ENCODE data around the gene KCNE1.

Gene KCNE1

GRCh38 chr21:34540206-34540605 is 28.2 kb upstream of the KCNE1 start:
- no peaks in the 10 kb centered on the region for H3K27me3 Mint-ChIP-seq (ENCODE audit: low read depth)
- H3K4me1 Mint-ChIP-seq, result peaks cover 5% of the 10 kb centered on the region
- H3K4me3 Mint-ChIP-seq, result no peak overlapping the region
- no peak for TF ChIP-seq CTCF (IDR thresholded peaks at IDR 0.05; ENCODE audit: unreplicated experiment in 3 of 3)
- H3K27ac Mint-ChIP-seq, result peak overlapping the region in 2 of 3 experiments; percentile 26 to 49
- H3K9me3 Mint-ChIP-seq, result peaks cover 8% of the 10 kb centered on the region
- no peaks in the 10 kb centered on the region for H3K36me3 Mint-ChIP-seq (ENCODE audit: low read depth)

- Mint-ChIP-seq H3K36me3 (ENCODE audit: low read depth) (no peaks in the 10 kb centered on the region), H3K4me3 (no peak overlapping the region), H3K27me3 (ENCODE audit: low read depth) (no peaks in the 10 kb centered on the region), H3K9me3 (peaks cover 4% of the 10 kb centered on the region), H3K27ac (peak overlapping the region; percentile 38 to 91 (median 86)), H3K4me1 (no peaks in the 10 kb centered on the region)
- no peak for TF ChIP-seq CTCF (IDR thresholded peaks at IDR 0.05; ENCODE audit: unreplicated experiment in 3 of 3)
These were observed 25.8 kb upstream of the KCNE1 start for GRCh38 chr21:34537838-34538237.

GRCh38 chr21:34536820-34537219 is 24.8 kb upstream of the KCNE1 start:
- Mint-ChIP-seq H3K27me3 (ENCODE audit: low read depth) (no peaks in the 10 kb centered on the region), H3K27ac (peak overlapping the region in 2 of 3 experiments; percentile 42 to 68), H3K4me3 (no peak overlapping the region), H3K36me3 (ENCODE audit: low read depth) (no peaks in the 10 kb centered on the region), H3K9me3 (no peaks in the 10 kb centered on the region), H3K4me1 (no peaks in the 10 kb centered on the region)
- no peak for TF ChIP-seq CTCF (IDR thresholded peaks at IDR 0.05; ENCODE audit: unreplicated experiment in 3 of 3)

GRCh38 chr21:34536311-34536710 is 24.3 kb upstream of the KCNE1 start:
- H3K27ac Mint-ChIP-seq, result peak overlapping the region in 2 of 3 experiments; percentile 22 to 73
- no peaks in the 10 kb centered on the region for H3K4me1 Mint-ChIP-seq
- H3K9me3 Mint-ChIP-seq, result no peaks in the 10 kb centered on the region
- H3K27me3 Mint-ChIP-seq (ENCODE audit: low read depth), result no peaks in the 10 kb centered on the region
- H3K4me3 Mint-ChIP-seq, result no peak overlapping the region
- H3K36me3 Mint-ChIP-seq (ENCODE audit: low read depth), result no peaks in the 10 kb centered on the region
- TF ChIP-seq CTCF (IDR thresholded peaks at IDR 0.05; ENCODE audit: unreplicated experiment in 3 of 3), result no peak

GRCh38 chr21:34535886-34536285 is 23.9 kb upstream of the KCNE1 start:
- Mint-ChIP-seq H3K4me3 (no peak overlapping the region), H3K9me3 (no peaks in the 10 kb centered on the region), H3K27ac (peak overlapping the region in 2 of 3 experiments; percentile 14 to 73), H3K4me1 (no peaks in the 10 kb centered on the region), H3K27me3 (ENCODE audit: low read depth) (no peaks in the 10 kb centered on the region), H3K36me3 (ENCODE audit: low read depth) (no peaks in the 10 kb centered on the region)
- no peak for TF ChIP-seq CTCF (IDR thresholded peaks at IDR 0.05; ENCODE audit: unreplicated experiment in 3 of 3)

GRCh38 chr21:34534522-34534921 is 22.5 kb upstream of the KCNE1 start:
- Mint-ChIP-seq H3K27me3 (ENCODE audit: low read depth) (no peaks in the 10 kb centered on the region), H3K4me3 (no peak overlapping the region), H3K4me1 (no peaks in the 10 kb centered on the region), H3K27ac (no peak overlapping the region), H3K9me3 (peaks cover 5% of the 10 kb centered on the region), H3K36me3 (ENCODE audit: low read depth) (no peaks in the 10 kb centered on the region)
- no peak for TF ChIP-seq CTCF (IDR thresholded peaks at IDR 0.05; ENCODE audit: unreplicated experiment in 3 of 3)
